ENCODE measurements around the gene C6orf136.

Gene C6orf136

DNA sequence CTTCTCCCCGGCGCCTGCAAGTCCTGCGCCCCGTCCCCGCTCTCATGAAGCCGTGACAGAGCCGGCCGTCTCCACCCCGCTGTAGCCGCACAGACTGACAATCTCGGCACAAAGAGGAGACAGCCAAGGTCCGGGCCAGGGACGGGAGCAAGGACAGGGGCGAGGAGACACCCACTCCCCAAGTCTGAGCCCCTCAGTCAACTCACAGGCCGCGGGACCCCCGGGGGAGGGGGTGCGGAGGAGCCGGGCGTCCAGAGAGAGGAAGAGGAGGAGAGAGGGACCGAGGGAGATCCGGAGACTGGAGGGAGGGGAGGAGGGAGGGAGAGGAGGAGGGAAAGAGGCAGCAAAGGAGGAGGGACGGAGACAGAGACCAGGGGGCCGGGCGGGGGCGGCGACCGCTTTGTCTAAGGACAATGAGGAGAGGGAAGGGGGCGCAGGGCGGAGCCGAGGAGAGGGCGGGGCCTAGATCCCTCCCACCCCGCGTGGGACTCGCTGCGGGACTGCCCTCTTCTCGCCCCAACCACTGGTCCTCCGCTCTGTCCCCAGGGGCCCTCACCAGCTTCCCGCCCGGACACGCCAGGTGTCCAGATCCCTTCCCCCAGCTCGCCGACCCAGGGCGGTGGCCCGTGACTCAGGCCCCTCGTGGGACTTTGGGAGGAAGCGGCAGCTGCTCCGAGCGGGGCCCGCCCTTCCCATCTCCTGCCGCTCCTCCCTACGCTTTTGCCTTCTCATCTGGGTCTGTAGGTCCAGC, 40.1 kb downstream of the C6orf136 start:
- DNase-seq (ENCODE audit: low read depth in 2 of 2): peak in 1 of 2 donors; percentile 60

DNA sequence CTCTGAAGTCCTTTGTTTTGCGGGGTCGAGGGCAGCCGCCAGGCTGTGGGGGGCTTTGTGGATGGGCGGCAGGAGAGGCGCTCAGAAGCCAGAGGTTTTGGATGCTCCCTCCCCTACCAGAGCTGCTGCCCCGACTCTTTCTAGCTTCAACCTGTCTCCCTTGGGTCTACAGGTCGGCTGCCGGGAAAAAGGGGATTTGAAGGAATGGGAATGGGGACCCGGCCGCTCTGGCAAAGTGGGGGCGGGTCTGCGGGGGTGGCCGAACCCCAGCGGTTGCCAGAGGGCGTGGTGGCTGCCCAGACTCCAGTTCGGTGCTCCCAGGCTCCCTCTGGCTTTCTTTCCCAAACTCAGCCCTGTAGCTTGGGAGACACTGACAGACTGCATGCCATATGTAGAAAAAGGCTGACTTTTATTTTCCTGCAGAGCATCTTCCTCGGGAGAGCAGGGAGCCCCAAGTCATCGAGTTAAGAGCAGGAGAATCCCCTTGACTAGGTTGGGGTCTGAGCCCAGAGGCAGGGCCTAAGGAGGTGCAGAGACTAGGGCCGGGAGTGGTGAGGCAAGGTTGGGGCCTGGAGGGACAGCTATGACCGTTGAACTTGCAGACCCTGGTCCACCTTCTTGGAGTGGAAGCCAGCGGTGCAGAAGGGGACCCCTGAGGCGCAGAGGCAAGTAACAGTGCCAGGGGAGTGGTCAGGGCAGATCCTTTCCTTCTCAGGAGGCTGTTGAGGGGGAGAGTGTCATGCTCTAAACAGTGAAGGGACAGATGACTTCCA, 40.9 kb downstream of the C6orf136 start:
- DNase-seq (ENCODE audit: low read depth in 2 of 2): no peak

DNA sequence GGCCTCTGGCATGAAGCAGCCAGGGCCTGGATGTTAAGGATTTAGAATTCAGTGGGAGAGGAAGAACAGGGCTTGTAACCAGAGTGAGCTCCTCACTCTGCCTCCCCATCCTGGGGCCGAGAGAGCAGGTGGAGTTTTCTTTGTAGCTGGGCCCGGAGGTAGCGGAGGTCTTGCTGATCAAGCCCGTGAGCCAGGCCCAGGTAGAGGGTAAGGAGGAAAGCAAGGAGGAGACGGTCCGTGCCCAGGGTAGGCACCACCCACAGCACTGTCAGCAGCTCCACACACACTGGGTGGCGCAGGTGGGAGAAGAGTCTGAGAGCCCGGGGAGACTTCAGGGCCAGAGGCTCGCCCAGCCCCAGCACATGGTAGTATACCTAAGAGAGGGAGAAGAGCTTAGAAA, 41.6 kb downstream of the C6orf136 start:
- DNase-seq (ENCODE audit: low read depth in 2 of 2): no peak

DNA sequence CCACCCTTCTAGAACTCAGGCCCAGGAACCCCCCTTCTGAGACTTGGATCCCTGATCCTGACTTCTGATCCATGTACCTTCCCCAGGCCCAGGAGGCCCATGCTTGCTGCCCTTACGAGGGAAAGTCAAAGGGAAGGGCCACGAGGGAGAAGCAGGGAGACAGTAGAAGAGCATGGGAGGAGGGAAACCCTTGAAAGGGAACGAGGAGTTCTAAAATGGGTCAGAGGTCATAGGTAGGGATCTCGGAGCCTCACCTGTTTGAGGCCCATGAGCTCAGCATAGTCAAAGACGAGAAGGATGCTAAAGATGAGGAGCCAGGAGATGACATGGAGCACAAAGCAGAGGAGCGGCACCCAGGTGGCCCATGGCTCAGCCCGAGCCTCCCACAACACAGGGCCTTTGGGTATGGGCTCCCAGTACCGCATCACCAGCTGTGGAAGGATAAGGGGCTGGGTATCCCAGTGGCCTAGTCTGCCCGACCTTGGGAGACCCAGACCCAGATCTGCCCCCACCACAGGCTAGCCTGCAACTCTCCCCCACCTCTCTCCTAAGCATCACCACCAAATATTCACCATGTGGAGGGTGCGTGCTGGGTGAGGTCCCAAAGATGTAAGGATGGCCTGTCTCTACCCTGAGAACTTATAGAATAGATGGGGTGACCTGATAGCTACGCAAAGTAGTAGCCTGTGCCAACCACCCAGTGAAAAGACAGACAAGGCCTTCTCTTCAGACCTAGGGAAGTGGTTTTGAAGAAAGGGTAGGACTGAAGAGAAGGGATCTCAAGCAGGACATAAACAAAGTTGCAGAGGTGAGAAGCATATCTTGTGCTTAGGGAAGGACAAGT, 42.3 kb downstream of the C6orf136 start:
- no peak for DNase-seq (ENCODE audit: low read depth in 2 of 2)

DNA sequence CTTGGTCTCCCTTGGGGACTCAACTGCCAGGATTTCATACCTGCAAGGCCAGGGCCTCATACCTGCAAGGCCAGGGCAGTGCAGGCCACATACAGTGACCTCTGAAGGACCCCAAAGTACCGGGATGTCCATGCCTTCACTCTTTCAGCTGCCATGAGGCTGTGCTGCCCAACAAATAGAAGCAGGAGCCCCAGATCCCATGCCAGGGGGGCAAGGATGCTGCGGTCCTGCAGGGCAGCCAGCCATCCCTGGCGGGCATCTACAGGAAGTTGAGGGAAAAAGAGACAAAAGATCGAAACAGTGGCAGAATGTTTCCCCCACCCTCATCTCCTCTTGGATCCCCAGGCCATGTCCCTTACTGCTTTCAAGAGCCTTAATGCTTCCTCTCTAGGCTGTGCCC, 43.1 kb downstream of the C6orf136 start:
- no peak for DNase-seq (ENCODE audit: low read depth in 2 of 2)

DNA sequence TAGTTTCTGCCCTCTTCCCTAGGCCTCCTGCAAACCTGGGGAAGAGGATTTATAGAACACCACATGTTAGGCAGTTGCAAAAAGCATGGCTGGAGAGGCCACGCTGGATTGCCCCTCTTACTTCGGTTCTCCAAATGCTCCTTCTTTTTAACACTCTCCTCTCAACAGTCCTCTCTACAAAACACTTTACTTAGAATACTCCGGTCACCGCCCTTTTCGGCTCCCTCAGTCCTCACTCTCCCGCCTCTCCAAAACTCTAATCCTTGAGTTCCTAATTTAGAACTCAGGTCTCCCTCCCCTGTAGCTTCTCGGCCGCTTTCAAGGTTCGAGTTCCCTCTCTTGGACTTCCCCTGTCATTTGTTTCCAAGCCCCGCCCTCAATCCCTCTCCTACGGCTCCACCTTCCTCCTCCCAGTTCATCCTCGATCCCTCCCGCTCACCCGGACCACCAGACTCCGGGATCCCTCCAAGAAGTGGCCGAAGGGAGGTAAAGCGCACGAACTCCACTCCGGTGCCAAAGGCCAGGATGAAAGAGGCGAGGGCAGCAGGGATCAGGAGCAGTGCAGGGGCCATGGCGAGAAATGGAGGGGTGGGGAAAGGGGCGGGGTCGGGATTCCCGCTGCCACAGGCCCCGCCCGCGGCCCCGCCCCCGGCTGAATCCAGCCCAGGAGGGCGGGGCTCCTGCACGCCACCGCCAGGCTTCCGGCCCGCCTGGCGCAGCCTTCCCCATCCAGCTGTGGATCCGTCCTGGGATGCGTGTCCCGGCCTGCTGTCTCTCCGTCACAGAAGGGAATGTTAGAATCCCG, 43.7 kb downstream of the C6orf136 start, which contains the start of gene NRM:
NRM (minus strand) TSS at position 582 of the 805 bp plus-strand sequence; CDS start at position 572, 10 bp downstream.
- DNase-seq (ENCODE audit: low read depth in 2 of 2): peak in 1 of 2 donors; percentile 45

DNA sequence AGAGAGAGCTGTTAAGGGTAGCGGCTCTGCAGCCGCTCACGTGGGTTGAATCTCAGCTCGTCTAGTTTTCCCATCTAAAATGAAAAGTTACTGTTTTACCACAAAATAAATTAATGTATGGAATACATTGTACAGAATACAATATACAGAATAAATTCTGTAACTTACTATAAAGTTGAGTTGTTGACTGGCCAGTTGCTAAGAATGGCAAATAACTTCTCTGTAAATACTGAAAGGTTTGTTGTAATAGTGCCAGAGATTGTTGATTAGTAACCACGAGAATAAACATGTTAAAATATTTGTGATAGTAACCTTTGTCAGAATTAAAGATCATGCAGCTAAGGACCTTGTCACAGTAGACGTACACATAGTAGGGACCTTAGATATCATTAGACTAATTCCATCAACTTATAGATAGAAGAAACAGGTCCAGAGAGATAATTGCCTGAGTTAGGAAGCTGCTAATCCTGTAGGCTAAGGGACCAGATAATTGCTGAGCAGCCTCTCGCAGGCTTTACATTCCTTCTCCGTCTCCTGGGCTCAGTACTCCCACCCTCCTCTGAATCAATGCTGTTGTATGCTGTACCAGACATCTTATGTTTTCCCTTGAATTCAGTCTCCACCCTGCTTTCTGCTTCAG, 44.4 kb downstream of the C6orf136 start:
- no peak for DNase-seq (ENCODE audit: low read depth in 2 of 2)

DNA sequence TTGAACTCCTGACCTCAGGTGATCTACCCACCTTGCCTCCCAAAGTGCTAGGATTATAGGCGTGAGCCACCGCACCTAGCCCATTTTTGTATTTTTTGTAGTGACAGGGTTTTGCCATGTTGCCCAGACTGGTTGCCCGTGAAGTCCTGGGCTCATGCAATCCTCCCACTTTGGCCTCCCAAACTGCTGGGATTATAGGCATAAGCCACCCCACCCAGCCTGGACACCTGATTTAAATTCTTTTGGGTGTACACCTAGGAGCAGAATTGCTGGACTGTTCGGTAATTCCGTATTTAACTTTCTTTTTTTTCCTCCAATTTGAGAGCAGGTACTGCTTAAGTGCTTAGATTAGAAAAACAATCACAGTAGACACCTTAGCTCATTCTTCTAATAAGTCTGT, 49.5 kb downstream of the C6orf136 start:
- DNase-seq (ENCODE audit: low read depth in 2 of 2): no peak

DNA sequence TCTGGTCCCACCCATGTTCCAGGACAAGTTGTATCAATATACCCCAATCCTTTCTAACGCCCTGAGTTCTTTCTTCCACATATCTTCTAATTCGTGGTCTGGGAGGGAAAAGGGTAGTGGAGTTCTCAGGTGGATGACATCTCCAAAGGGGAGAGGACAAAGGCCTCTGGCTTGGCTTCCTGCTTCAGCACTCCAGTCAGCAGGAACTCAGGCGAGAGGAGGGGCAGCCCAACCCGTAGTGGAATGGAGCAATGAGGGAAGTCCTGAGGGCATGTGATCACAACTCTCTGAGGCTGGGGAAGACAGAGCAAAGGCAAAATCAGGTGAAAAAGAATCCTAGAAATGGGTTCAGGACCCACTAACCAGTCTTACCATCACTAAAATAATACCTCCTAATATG, 53.4 kb downstream of the C6orf136 start:
- no peak for DNase-seq (ENCODE audit: low read depth in 2 of 2)
